ENCODE data around the gene CBL. TPM values are rescaled to one million over a fixed set of nuclear protein-coding genes. Genes with fewer than 3 reads are reported as not detected.
A peak's percentile ranks its signal among the peaks of the same experiment; 100 is the strongest.

The CBL gene
- total RNA-seq, 1 donor from 2014 or later = 27.8 TPM

DNA sequence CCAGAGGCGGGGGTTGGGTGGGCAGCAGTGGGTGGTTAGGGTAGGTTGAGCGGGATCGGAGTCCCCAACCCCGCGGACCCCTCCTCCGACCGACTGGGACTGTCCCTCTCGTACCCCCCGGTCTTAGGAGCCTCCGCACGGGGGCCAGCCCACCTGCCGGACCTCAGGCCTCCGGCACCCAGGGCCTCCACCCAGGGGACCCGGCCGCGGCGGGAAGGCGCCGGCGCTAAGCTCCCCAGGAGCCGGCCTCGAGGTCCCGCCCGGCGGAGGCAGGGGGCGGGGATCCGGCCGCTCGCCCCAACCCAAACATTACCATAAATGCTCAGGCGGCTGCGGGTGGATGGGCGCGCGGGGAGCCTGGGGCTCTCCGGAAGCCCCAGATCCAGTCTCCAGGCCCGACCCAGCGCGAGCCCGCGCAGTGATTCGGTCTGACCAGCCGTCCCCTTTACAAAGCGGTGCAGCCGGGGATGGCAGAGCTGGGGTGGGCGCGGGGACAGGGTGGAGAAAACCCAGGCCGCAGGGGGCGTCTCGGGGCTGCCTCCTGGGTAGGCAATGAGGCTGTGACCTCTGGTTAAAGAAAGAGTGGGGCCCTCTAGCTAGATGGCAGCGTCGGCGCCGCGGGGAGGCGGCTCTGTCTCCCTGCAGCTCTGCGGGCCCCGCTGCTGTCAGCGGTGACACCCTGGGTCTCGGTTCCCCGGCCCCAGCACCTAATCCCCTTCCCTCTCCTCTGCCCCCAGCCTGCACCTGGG is 114.8 kb downstream of the CBL start:
- intact Hi-C loops (cut with micrococcal nuclease) = no loop called here

DNA sequence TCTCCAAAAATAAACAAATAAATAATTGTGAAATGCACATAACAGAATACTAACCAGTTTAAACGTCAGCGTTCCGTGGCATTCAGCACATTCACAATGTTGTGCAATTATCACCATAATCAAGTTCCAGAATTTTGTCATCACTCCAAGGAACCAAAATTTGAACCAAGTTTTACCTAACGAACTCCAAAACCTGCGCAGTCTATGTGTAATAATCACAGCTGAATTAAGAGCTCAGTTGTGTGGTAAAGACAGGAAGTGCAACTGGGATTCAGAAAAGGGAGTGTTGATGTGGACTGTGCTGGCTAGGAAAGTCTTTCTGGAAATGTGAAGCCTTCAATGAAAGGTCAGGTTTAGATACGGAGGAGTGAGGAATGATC is 116.2 kb downstream of the CBL start:
- no peak overlapping the region for H3K27ac Mint-ChIP-seq
- H3K4me1 Mint-ChIP-seq = peaks cover 34% of the 10 kb centered on the region
- H3K27me3 Mint-ChIP-seq = peaks cover 15% of the 10 kb centered on the region
- H3K9me3 Mint-ChIP-seq = no peaks in the 10 kb centered on the region
- H3K36me3 Mint-ChIP-seq (ENCODE audit: low read depth) = no peaks in the 10 kb centered on the region
- ChIA-PET POLR2A (interaction anchor here (1.5 to 2.6 kb wide), 3 partner anchors 12 to 228 kb away, joined by 3 to 10 read pairs (median 6); partner anchors contain the start of gene RNF26), CTCF (interaction anchor here (1.5 to 4.6 kb wide), 6 partner anchors 13 to 172 kb away, joined by 3 to 38 read pairs (median 8); partner anchors contain the start of gene RNF26)
- TF ChIP-seq, protein P1, sequence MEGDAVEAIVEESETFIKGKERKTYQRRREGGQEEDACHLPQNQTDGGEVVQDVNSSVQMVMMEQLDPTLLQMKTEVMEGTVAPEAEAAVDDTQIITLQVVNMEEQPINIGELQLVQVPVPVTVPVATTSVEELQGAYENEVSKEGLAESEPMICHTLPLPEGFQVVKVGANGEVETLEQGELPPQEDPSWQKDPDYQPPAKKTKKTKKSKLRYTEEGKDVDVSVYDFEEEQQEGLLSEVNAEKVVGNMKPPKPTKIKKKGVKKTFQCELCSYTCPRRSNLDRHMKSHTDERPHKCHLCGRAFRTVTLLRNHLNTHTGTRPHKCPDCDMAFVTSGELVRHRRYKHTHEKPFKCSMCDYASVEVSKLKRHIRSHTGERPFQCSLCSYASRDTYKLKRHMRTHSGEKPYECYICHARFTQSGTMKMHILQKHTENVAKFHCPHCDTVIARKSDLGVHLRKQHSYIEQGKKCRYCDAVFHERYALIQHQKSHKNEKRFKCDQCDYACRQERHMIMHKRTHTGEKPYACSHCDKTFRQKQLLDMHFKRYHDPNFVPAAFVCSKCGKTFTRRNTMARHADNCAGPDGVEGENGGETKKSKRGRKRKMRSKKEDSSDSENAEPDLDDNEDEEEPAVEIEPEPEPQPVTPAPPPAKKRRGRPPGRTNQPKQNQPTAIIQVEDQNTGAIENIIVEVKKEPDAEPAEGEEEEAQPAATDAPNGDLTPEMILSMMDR (IDR thresholded peaks at IDR 0.05) = no peak
- DNase-seq (no peak), ATAC-seq (ENCODE audit: low read depth) (no peak)
- intact Hi-C loops (cut with micrococcal nuclease) = loop anchor here (2.0 kb wide), 2 partner anchors 178 to 256 kb away; partner anchors contain the start of gene VPS11
- no peak overlapping the region for H3K4me3 Mint-ChIP-seq

More for the DNA sequence above, 114.8 kb downstream of the CBL start:
- Mint-ChIP-seq H3K27me3 (peaks cover 16% of the 10 kb centered on the region), H3K9me3 (no peaks in the 10 kb centered on the region), H3K27ac (no peak overlapping the region), H3K36me3 (ENCODE audit: low read depth) (no peaks in the 10 kb centered on the region), H3K4me1 (peaks cover 39% of the 10 kb centered on the region), H3K4me3 (peak overlapping the region; percentile 85)
- ChIA-PET POLR2A (interaction anchor here (0.6 to 2.6 kb wide), 8 partner anchors 13 to 749 kb away, joined by 3 to 10 read pairs (median 3); partner anchors contain the start of genes C2CD2L and RNF26), CTCF (interaction anchor here (1.0 to 4.6 kb wide), 7 partner anchors 10 to 171 kb away, joined by 3 to 38 read pairs (median 4); no protein-coding TSS in a partner anchor)
- ATAC-seq (ENCODE audit: low read depth) = peak; percentile 68
- TF ChIP-seq, protein P1 (IDR thresholded peaks at IDR 0.05) = no peak
- peak; percentile 47 for DNase-seq

DNA sequence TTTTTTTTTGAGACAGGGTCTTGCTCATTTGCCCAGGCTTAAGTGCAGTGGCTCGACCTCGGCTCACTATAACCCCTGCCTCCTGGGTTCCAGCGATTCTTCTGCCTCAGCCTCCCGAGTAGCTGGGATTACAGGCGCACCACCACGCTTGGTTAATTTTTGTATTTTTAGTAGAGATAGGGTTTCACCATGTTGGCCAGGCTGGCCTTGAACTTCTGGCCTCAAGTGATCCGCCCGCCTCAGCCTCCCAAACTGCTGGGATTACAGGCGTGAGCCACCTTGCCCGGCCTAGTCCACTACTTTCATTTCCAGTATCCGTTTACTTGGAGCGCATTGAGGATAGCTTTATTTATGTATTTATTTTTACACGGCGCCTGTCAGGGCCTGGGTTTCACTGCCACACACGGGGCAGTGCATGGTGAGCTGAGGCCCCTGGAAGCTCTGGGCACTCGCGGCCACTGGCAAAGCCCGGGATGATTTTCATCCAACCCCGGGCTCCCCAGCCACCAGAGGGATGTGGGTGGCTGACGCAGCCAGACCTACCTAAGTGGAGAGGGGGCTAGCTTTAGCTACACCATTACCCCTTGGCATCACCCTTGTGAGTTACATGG is 116.9 kb downstream of the CBL start:
- Mint-ChIP-seq H3K9me3 (no peaks in the 10 kb centered on the region), H3K27ac (no peak overlapping the region), H3K27me3 (peaks cover 12% of the 10 kb centered on the region), H3K4me3 (no peak overlapping the region), H3K36me3 (ENCODE audit: low read depth) (no peaks in the 10 kb centered on the region), H3K4me1 (peaks cover 31% of the 10 kb centered on the region)
- TF ChIP-seq, protein P1 (IDR thresholded peaks at IDR 0.05) = no peak
- ATAC-seq (ENCODE audit: low read depth) (no peak), DNase-seq (no peak)
- ChIA-PET POLR2A (interaction anchor here (0.6 to 2.6 kb wide), 4 partner anchors 117 to 304 kb away, joined by 3 to 6 read pairs (median 6); partner anchors contain the start of genes CBL, RPS25 and TRAPPC4), CTCF (interaction anchor here (0.9 to 4.6 kb wide), 10 partner anchors 8 to 154 kb away, joined by 3 to 38 read pairs (median 4); partner anchors contain the start of genes CBL, RNF26 and USP2)
- intact Hi-C loops (cut with micrococcal nuclease) = loop anchor here (1.0 to 2.0 kb wide), 6 partner anchors 8 to 256 kb away; partner anchors contain the start of genes CBL, NLRX1, RNF26 and VPS11

DNA sequence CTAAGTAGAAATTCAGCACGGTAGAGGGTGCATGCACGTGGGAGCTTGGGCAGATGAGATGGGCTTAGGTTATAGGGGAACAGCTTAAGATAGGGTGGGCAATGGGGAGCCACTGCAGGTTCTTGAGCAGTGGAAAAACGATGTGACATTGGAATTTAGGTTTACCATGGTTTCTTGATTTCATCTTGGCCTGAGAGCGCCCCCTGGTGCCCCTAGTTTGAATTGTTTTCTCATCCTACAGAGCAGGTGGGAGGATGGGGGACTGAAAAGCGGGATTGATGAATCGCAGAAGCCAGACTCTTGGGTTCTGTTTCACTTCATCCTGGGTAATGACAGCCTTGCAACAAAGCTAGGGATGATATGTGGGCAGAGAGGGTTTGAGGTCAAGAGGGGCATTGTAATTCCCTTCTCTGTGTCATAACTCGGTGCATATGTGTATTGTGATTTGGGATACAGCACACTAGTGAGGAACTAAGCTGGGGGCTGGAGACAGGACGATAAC is 117.4 kb downstream of the CBL start:
- no peak for ATAC-seq (ENCODE audit: low read depth)
- TF ChIP-seq, protein P1 (IDR thresholded peaks at IDR 0.05) = peak; percentile 61

More for the DNA sequence above, 117.4 kb downstream of the CBL start:
- peaks cover 30% of the 10 kb centered on the region for H3K4me1 Mint-ChIP-seq
- peaks cover 11% of the 10 kb centered on the region for H3K27me3 Mint-ChIP-seq
- intact Hi-C loops (cut with micrococcal nuclease) = loop anchor here (1.0 to 2.0 kb wide), 6 partner anchors 8 to 257 kb away; partner anchors contain the start of genes CBL, NLRX1, RNF26 and VPS11
- DNase-seq = peak; percentile 57
- peak overlapping the region; percentile 44 for H3K4me3 Mint-ChIP-seq
- ChIA-PET CTCF (interaction anchor here (0.9 to 4.6 kb wide), 11 partner anchors 8 to 155 kb away, joined by 3 to 38 read pairs (median 4); partner anchors contain the start of genes CBL, RNF26 and USP2), POLR2A (interaction anchor here (0.6 to 2.6 kb wide), 4 partner anchors 117 to 305 kb away, joined by 3 to 6 read pairs (median 6); partner anchors contain the start of genes CBL, RPS25 and TRAPPC4)
- no peak overlapping the region for H3K27ac Mint-ChIP-seq
- H3K9me3 Mint-ChIP-seq = no peaks in the 10 kb centered on the region
- H3K36me3 Mint-ChIP-seq (ENCODE audit: low read depth) = no peaks in the 10 kb centered on the region
